GM19438 (cell line): ENCODE results near the gene GNAT3.

ENCODE experiments used
- ATAC-seq: cut with Tn5 transposase; IDR thresholded peaks from one replicate; pipeline ENCODE4 v1.9.1; 2021; ENCODE audit warnings: low read depth; ENCODE audit not compliant: unreplicated experiment

GNAT3 gene

DNA sequence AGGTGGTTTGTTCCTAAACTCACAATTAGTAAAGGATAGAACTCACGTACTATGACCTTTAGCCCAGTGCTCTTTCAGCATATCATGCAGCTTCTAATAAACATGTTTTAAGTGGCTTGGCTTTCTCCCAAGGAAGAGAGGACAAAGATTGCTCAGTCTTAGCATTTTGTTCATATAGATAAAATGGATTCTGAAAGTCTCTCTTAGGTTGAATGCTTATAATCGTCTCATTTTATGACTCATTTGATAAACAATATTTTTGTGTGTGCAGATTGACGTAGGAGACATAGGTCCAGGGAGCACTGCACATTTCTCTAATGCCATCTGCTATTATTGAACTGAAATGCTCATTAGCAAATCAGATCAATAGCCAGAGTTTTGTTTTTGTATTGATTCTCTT is 44.8 kb downstream of the GNAT3 start:
- ATAC-seq: no peak

DNA sequence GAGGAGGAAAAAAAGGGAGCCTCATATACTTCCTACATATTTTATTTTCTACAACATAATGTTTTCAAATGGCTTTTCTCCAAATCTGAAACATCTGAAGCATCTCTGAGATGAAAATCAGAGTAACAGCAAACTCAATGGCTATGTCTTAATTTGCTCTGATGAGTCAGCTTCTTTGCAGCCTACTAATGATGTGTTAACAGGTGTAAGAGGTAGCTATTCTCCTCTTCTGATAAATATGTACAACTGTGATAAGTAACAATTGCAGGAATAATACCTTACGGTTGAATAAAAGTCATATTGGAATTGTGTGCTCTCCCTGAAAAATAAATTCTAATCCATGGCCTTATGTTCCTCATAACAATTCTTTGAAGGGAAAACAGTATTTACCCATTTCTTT is 45.2 kb downstream of the GNAT3 start:
- no peak for ATAC-seq

DNA sequence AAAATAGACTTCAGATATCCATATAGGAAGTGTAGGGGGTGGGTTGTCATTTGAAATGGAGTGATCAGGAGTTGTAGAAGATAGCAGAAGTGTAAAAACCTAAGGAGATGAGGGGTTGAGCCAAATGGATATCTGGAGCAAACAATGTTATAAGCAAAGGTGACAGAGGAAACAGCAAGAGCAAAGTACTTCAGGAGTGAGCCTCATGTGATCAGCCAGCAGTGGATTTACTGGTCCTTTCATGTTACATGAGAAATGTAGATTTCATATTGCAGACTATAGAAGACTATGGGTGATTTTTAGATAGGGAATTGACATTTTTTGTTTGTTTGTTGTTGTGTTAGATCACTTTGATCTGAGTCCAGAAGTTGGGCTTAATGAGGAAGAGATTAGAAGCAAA is 47.7 kb downstream of the GNAT3 start:
- no peak for ATAC-seq

DNA sequence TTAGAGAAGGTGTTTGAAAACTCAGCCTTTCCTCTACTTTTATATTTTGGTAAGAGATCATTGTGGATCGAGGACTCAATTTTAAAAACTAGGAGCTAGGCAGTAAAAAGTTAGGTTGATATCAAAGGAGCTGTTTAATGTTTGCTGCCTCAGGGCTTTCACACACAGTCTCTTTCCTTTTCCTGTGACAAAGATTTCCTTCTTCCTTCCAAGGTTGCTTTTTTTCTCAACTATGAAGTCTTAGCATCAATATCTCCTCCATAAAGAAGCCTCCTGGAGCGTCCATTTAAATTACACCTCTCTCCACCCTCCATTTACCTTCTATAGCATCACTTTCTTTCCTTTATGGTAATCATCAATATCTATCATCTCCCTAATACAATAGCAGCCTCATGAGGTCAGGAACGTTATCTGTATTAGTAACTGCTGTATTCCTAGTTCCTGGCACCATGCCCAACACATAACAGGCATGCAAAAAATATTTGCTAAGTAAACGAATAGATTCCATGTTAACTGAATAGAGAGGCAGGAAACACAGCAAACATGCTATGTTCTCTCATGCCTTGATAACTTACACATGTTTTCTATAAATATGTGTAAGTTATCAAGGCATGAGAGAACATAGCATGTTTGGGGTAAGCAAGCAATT is 48.5 kb downstream of the GNAT3 start:
- no peak for ATAC-seq

DNA sequence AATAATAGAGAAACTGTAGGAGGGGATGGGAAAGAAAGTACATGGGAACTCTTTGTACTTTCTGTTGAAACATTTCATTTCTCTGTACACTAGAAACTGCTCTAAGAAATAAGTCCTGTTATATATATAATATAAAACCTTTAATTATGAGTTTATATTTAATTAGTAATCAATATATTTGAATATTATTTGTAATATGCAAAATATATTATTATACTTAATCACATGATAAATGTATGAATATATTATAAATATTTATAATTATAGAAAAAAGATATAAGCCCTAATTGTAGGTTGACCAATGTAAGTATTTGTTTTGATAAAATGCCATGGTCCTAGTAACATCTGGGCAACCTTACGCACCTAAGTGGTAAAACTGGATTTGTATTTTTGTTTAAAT is 51.0 kb downstream of the GNAT3 start:
- no peak for ATAC-seq

DNA sequence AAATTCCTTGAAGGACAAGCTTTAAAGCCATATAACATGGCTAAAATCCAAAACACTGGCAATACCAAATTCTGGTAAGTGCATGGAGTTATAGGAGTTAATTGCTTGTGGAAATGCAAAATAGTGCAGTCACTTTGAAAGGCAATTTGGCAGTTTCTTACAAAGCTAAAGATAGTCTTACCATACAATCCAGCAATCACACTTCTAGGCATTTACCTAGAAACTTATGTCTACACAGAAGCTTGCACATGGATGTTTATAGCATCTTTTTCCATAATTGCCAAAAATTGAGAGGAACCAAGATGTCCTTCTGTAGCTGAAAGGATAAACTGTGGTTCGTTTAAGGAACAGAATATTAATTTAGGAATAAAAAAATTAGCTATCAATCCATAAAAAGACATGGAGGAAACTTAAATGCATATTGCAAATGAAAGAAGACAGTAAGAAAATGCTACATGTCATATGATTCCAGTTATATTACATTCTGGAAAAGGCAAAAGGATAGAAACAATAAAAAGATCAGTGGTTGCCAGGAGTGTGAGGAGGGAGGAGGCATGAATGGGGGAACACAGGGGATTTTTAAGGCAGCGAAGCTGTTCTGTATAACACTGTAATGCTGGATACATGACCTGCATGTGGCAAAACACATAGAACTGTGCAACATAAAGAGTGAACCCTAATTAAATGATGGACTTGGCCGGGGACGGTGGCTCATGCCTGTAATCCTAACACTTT is 51.9 kb downstream of the GNAT3 start:
- ATAC-seq: no peak

DNA sequence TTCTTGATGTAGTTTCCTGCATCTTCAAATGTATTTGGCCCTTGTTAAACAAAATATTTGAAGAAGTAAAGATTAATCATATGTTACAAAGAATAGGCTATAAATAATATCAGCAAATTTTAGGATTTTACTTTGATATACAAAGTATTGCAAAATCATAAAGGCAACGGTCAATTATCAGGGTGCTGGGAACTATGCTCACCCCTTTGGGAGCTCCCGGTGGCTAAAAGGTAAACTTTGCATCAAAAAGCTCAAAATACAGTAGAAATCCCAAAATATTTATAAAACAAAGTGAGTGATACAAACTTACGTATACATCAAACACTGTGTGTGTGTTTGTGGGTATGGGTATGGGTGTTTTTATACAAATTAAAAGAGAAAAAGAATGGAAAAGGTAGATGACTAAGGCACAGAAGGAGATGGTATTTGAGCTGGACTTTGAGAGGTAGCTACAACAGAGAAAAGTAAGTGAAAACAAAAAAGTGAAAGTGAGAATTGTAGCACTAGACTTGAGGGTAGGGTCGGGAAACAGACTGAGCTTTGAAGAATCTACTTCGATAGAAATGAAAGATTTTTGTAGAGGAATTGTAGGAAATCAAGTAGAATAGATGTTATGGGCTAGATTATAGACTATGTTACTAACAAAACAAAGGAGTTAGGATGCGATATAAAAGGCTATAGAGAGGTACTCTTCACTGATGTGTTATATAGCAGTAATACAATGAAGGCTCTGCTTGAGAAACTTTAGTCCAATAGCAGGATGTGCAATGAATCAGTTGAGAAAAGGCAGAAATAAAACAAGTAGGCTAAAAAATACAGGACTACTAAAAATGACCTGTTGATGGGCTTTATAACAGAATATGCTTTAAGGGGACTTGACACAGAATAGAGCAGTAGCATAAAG is 52.8 kb downstream of the GNAT3 start:
- no peak for ATAC-seq

DNA sequence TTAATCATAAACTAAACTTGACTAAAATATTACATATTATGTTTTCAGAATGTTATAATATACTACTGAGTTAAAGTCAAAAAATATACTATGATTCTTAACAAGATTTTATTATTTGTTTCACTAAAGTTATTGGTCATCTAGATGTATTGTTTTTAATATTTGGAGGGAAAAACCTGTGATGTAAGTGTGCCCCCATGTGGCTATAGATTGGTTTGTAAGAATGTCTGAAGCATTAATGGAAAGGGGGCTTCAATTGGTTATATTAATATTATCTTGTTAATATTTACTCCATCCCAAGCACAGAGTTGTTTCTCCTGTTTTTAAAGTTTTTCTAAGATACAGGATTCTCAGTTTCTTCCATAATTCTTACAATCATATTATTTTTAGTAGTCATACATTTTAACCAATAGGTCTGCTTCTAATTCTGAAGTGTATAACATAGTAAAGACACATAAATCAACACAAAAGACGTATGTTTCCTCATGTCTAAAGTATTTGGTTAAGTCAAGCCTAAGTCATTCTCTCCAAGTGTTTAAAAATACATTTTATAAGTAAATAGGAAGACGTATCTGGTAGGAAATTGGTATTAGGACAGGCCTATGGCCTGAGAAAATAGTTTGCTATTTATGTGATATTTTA is 58.0 kb downstream of the GNAT3 start:
- ATAC-seq: no peak

DNA sequence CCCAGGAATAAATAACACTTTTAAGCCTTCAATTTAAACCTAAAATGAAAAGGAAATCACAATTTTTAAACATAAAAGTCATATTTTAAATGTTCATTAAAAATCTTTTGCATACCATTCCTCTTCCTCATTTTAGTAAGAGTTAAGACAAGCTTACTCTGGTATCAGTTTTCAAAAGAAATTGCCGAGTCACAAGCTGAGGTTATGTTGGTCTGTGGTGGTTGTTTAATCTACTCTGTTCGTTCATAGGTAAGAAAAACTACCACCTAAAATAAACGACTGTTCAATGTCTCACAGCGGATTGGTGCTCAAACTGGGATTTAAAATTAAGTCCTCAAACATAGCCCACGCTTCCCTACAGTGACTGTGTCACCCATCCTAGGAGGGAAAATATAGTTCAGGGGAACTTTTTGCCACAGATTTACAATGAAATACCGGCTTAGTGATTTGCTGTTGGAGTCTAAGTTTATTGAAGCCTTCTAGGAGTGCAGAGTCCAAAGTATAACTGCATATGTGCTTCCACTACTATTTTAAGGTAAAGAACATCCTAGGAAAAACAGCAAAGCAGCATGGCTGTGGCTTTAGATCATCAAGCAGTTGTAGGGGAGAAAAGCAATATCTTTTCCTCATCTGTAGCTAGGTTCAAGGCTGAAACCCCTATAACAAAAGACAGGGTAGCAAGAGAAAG is 61.1 kb downstream of the GNAT3 start:
- ATAC-seq: no peak

DNA sequence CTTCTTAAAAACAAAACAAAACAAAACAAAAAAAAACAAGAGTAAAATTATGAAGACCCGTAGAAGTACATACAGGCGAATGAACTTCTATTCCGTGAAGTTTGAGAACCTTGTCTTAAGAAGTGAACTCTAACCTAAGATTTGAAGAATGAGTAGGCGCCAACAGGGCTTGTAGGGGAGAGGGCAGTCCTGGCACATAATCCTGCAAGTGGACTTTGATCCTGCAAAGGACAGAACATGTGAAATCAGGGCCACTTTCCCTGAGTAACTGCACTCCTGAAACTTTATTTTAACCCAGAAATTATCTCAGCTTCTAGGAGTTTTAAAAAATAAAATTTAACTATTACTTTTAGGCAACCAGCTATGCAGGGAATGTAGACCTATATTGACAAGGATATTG is 62.0 kb downstream of the GNAT3 start:
- no peak for ATAC-seq

DNA sequence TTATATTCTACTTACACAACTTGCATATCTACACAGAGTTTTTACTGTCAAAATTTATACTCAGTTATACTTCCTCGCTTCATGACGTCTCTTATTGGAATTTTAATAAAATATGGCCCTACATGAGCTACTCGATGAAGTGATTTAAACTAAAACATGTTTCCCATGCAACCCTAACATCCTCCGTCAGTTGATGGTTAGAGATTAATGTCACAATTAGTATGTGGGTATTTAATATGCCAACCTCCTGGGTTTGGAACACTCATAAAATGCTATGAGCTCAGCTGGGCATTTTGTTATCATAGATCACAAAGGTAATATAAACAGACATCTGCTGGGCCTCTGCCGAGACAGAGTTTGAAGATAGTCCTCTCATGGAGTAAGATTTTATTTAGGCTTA is 66.5 kb downstream of the GNAT3 start:
- no peak for ATAC-seq

DNA sequence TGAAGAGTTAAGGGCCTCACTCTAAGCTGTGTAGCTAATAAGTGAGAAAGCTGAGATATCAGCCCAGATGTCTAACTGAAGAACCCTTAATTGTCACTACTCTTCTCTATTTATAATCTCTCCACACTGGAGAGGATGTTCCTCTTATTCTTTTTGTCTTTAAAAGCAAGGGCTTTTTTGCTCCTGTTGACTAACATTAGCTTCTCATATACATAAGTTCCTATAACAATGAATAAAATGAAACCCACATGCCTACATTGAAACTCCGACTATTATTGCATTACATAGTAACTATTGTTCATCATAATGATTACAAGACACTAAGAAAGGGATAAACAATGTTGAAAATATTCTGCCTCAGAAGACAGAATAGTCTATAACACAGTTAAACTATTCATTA is 67.1 kb downstream of the GNAT3 start:
- ATAC-seq: no peak

DNA sequence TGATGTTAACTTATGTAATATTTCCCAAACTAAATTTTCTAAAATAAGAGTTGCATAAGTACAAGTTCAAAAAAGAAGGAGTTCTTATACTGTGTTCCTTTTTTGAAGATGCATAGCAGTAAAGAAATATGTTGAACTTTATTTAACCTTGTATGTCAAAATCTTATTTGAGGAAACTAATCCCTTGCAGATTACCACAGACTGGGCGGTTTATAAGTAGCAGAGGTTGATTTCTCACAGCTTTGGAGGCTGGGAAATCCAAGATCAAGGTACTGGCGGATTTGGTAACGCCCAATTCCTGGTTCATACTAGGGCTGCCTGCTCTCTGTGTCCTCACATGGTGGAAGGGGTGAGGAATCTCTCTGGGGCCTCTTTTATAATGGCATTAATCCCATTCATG is 68.5 kb downstream of the GNAT3 start:
- no peak for ATAC-seq

DNA sequence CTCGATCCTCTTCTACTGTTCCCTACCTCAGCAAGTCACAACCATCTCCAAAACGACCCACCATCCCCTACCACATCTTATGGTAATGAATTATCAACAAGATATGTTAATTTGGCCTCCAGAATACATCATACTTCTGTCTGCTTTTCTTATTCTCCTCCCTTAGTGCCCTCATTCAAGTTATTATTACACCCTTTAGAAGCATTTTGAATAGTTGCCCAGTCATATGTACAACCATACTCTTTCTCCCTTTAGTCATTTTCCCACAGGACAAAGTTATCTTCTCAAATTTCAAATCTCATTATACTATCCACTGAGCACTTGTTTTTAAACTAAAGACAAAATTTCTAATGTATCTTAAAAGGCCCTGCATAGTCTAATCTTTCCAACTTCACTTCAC is 71.0 kb downstream of the GNAT3 start:
- no peak for ATAC-seq

DNA sequence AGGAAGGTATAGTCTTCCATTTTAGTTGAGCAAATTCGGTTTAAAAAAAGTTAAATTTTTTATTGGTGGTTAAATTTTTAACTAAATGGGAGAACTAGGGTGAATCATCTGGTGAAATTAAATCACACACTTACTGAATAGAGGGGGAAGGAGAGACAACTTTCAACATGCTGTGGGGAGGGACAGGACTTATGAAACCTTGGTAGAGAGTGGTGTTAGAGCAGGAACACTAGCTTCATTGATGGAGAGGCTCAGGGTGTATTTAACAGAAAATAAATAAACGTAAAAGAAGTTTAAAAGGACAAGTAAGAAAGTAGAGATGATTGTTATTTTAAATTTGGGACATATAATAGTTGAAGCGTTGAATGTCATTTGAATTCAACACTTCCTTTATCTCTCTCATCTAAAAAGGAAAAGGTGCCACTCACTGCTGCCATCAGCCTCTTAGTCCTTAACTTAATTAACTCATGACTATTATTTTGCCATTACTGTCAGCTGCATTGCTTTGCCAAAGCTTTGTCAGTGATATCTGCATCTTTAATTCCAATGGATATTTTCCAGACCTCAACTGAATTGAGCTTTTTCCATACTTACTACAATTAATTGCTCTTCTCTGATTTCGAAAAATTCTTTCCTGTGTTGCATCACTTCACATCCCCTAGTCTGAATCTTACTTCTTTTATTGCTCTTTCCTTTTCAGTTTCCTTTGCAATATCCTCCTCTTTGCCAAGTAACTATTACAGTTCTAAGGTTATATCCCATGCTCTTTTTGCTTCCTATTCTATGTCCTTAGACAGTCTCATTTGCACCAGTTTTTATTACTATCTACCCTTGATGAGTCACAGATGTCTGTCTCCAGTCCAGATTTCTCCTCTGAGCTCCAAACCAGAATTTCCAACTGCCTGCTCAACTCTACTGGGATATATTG is 71.7 kb downstream of the GNAT3 start:
- no peak for ATAC-seq

DNA sequence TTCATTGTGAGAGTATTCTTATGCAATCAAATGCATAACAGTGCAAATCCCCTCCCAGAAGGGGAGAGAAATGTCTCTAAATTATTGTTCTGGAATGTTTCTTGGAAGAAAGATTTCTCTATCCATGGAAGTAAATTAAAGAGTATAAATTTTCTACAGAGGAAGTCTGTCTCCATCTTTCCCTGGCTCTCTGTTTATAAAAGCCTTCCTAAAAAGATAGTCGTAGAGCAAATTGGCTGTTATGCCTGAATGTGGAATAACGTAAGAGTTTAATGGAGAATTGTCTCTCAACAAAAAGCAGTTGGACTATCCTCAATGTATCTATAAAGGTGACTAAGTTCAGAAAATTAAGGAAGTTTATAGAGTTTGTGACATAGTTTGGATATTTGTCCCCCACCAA is 76.3 kb downstream of the GNAT3 start:
- no peak for ATAC-seq

DNA sequence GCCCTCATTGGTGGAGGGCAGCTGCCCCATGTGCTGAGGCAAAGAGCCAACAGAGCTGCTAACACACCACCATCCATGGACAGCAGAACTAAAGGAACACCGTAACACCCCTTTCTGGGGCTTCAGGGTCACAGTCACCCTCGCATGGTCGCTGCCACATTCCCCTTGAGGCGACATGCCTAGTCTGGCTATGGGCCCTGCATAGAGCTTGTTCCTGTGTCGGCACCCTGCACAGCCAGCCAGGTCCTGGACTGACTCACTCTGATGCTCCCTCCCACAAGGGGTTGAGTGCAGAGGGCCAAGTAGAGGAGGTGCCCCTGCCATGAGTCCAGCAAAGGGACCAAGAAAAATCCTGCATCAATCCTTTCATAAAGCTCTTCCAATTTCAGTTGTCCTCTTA is 77.8 kb downstream of the GNAT3 start:
- no peak for ATAC-seq

DNA sequence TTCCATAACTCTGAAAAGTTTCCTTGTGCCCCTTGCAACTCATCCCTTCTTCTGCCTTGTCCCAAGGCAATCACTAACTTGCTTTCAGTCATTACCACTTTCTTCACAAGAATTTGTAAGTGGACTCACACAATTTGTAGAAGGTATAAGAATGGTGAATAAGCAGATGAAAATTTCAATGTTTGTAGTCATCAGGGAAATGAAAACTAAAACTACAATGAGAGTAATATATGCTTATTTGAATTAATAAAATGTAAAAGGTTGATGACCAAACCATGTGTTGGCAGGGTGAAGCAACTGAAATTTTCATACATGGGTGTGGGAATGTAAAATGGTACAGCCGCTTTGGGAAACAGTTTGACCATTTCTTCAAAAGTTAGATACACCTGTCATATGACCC is 79.7 kb downstream of the GNAT3 start:
- no peak for ATAC-seq

DNA sequence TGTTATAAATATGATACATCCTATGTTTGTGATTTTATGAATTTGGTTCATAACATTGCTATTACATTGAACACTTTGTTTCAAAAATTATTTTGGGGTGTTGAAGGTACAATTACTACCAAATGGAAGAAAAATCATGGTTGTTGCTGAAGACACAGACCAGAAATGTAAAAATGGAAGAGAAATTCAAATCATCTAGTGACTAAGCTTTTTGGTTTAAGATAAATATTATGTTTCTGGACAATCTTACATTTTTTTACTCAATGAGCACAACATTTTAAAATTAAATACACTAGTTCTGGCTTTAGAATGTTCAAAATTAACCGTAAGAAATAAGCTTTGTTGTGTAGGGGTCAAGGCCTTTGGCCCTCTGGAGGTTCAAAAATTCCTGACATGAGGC is 82.7 kb downstream of the GNAT3 start:
- ATAC-seq: no peak
